GM23338 (cell line): ENCODE data around the gene ARID3B. TPM values are rescaled to one million over a fixed set of nuclear protein-coding genes. Genes with fewer than 3 reads are reported as not detected.
A peak's percentile ranks its signal among the peaks of the same experiment; 100 is the strongest.

Experiments used
- ATAC-seq: fragments of 200-7000 bp; cut with Tn5 transposase; 3 replicates; pipeline ENCODE4 v1.9.1; 2020
- DNase-seq: peaks from one replicate; pipeline ENCODE4 v3.0.0-alpha.2; 2015; ENCODE audit warnings: low spot score
- H2AFZ ChIP-seq: fragments of 200-600 bp; sonication (generic); 2 replicates; pipeline ENCODE4 v1.8.0; 2016; ENCODE audit warnings: antibody characterized with exemption, mild to moderate bottlenecking, moderate library complexity
- H3F3A ChIP-seq: fragments of 200-600 bp; sonication (generic); replicated peaks from 2 replicates; pipeline ENCODE4 v1.8.0; 2017; ENCODE audit warnings: antibody characterized with exemption, mixed run types, low read depth
- H3K27ac ChIP-seq: fragments of 200-600 bp; sonication (generic); 2 replicates; pipeline ENCODE4 v1.6.1; 2016; ENCODE audit warnings: low read depth
- H3K27me3 ChIP-seq: fragments of 200-600 bp; sonication (generic); 2 replicates; pipeline ENCODE4 v1.8.0; 2016; ENCODE audit warnings: mild to moderate bottlenecking, mixed run types, moderate library complexity; ENCODE audit not compliant: insufficient read depth
- H3K36me3 ChIP-seq: fragments of 200-600 bp; sonication (generic); 2 replicates; pipeline ENCODE4 v1.8.0; 2016; ENCODE audit warnings: mild to moderate bottlenecking; ENCODE audit not compliant: insufficient read depth
- H3K4me1 ChIP-seq: fragments of 200-600 bp; sonication (generic); 2 replicates; pipeline ENCODE4 v1.8.0; 2016; ENCODE audit warnings: mild to moderate bottlenecking, moderate library complexity; ENCODE audit not compliant: insufficient read depth
- H3K4me2 ChIP-seq: fragments of 200-600 bp; sonication (generic); 2 replicates; pipeline ENCODE4 v1.7.1; 2017; ENCODE audit warnings: mixed run types
- H3K4me3 ChIP-seq: fragments of 200-600 bp; sonication (generic); 2 replicates; pipeline ENCODE4 v1.6.1; 2016; ENCODE audit warnings: mixed run types
- H3K79me2 ChIP-seq: fragments of 200-600 bp; sonication (generic); replicated peaks from 2 replicates; pipeline ENCODE4 v1.8.0; 2017; ENCODE audit warnings: mild to moderate bottlenecking; ENCODE audit not compliant: insufficient read depth
- H3K9me2 ChIP-seq: fragments of 200-600 bp; sonication (generic); 2 replicates; pipeline ENCODE4 v1.8.0; 2017; ENCODE audit not compliant: insufficient read depth
- H4K20me1 ChIP-seq: fragments of 200-600 bp; sonication (generic); replicated peaks from 2 replicates; pipeline ENCODE4 v1.8.0; 2017; ENCODE audit warnings: mild to moderate bottlenecking; ENCODE audit not compliant: insufficient read depth
- H3K27ac Mint-ChIP-seq: 2 replicates; pipeline ENCODE4 v1.8.0; 2020; ENCODE audit warnings: inconsistent platforms, mild to moderate bottlenecking, moderate library complexity, mixed read lengths
- H3K27me3 Mint-ChIP-seq: 3 replicates; pipeline ENCODE4 v1.8.0; 2022; ENCODE audit warnings: low read depth, mild to moderate bottlenecking, moderate library complexity, mixed read lengths, inconsistent platforms; ENCODE audit not compliant: insufficient read depth, poor library complexity
- H3K36me3 Mint-ChIP-seq: 3 replicates; pipeline ENCODE4 v1.8.0; 2021; ENCODE audit warnings: low read depth, mild to moderate bottlenecking, inconsistent platforms, moderate library complexity, mixed read lengths
- H3K4me1 Mint-ChIP-seq: 3 replicates; pipeline ENCODE4 v1.8.0; 2020; ENCODE audit warnings: mild to moderate bottlenecking, inconsistent platforms, mixed read lengths
- H3K4me3 Mint-ChIP-seq: 3 replicates; pipeline ENCODE4 v1.8.0; 2021; ENCODE audit warnings: moderate library complexity, mild to moderate bottlenecking, inconsistent platforms, mixed read lengths
- H3K9me3 Mint-ChIP-seq: 3 replicates; pipeline ENCODE4 v1.8.0; 2020; ENCODE audit warnings: moderate library complexity, mild to moderate bottlenecking, inconsistent platforms, mixed read lengths
- CREB1 ChIP-seq: fragments of 250-450 bp; sonication (Bioruptor Pico); IDR thresholded peaks from 2 replicates; pipeline ENCODE4 v1.5.0; 2020; ENCODE audit warnings: low read depth, mild to moderate bottlenecking, moderate library complexity
- EZH2 ChIP-seq: fragments of 200-600 bp; sonication (generic); IDR thresholded peaks from one replicate; pipeline ENCODE4 v1.8.0; 2017; ENCODE audit warnings: antibody characterized with exemption, mild to moderate bottlenecking, low read depth; ENCODE audit not compliant: unreplicated experiment
- EZH2phosphoT487 ChIP-seq: fragments of 200-600 bp; sonication (generic); IDR thresholded peaks from one replicate; pipeline ENCODE4 v1.8.1; 2018; ENCODE audit warnings: antibody characterized with exemption; ENCODE audit not compliant: unreplicated experiment
- JUNB ChIP-seq: IDR thresholded peaks from one replicate; pipeline ENCODE4 v1.6.1; 2016; ENCODE audit warnings: antibody characterized with exemption; ENCODE audit not compliant: unreplicated experiment
- NANOG ChIP-seq: IDR thresholded peaks from 2 replicates; pipeline ENCODE4 v1.6.1; 2016; ENCODE audit warnings: antibody characterized with exemption, borderline replicate concordance
- POLR2AphosphoS5 ChIP-seq: IDR thresholded peaks from 2 replicates; pipeline ENCODE4 v1.6.1; 2016; ENCODE audit warnings: antibody characterized with exemption, low read depth
- REST ChIP-seq: IDR thresholded peaks from one replicate; pipeline ENCODE4 v1.6.1; 2018; ENCODE audit warnings: antibody characterized with exemption; ENCODE audit not compliant: unreplicated experiment
- STAT1 ChIP-seq: IDR thresholded peaks from one replicate; pipeline ENCODE4 v1.6.1; 2016; ENCODE audit warnings: antibody characterized with exemption; ENCODE audit not compliant: unreplicated experiment
- ZNF114 ChIP-seq: fragments of 250-450 bp; sonication (Bioruptor Pico); IDR thresholded peaks from 2 replicates; pipeline ENCODE4 v1.5.0; 2020; ENCODE audit warnings: mild to moderate bottlenecking, moderate library complexity
- ZNF331 ChIP-seq: fragments of 250-450 bp; sonication (Bioruptor Pico); IDR thresholded peaks from 2 replicates; pipeline ENCODE4 v1.5.0; 2020; ENCODE audit warnings: low read depth, mild to moderate bottlenecking, moderate library complexity
- ZNF462 ChIP-seq: fragments of 250-450 bp; sonication (Bioruptor Pico); IDR thresholded peaks from 2 replicates; pipeline ENCODE4 v1.5.0; 2020; ENCODE audit warnings: mild to moderate bottlenecking, moderate library complexity
- polyA plus RNA-seq: library from polyadenylated mRNA; unstranded; fragments of >200 nt; fragmentation: Nextera tagmentation; extraction: Ambion mirVana; gene quantifications from 2 replicates; pipeline ENCODE4 v1.2.1, GENCODE V29; 2016
- total RNA-seq: library from RNA; depleted of rRNA; stranded (reverse); fragments of >200 nt; shearing (Covaris generic); gene quantifications from 2 replicates; pipeline ENCODE4 v1.2.3, GENCODE V29; 2014
- TF ChIP-seq, protein P1 (sequence below), 2 experiments: fragments of 200-600 bp in 1 of 2; sonication (generic) in 1 of 2; conservative IDR thresholded peaks; 2 replicates each; pipeline versions ENCODE4 v1.5.1 to v1.6.1; 2016 to 2017; ENCODE audit warnings: antibody characterized with exemption in 2 of 2, low read depth in 2 of 2, mild to moderate bottlenecking in 2 of 2, moderate library complexity in 1 of 2
- TF ChIP-seq, protein P2 (sequence below): IDR thresholded peaks from 2 replicates; pipeline ENCODE4 v1.6.1; 2016; ENCODE audit warnings: antibody characterized with exemption

ARID3B gene
- total and polyA plus RNA-seq, 2 experiments from 2014 or later = 65.5 to 147 TPM

DNA sequence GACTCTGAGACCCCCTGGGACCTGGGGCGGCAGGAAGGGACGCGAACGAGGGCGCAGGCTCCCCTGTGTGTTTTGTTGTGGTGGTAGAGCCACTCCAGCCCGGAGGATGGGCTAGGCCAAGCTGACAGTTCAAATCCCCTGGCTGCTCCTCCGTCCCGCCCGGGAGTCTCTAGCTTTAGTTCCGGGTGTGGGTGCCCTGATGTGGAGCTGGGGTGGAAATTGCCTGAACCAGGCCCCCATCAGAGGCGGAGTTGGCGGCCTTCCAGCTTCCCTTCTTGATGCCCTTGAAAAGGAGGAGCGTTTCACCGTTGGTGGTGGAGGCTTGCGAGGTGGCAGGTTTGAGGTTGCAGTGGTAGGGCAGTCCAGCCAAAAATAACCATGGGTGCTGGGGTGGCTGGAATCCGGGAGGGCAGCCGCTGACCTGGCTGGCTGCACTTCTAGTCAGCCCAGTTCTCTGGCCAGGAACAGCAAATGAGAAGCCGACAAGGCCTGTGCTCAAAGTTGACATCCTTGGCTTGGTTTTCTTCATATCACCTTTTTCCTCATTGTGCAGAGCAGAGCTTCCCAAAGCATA is 75.4 kb downstream of the ARID3B start:
- no peak overlapping the region for H2AFZ ChIP-seq
- peak overlapping the region; percentile 78 for H3K27ac ChIP-seq
- H3K9me2 ChIP-seq = no peaks in the 10 kb centered on the region

More for the DNA sequence above, 75.4 kb downstream of the ARID3B start:
- DNase-seq = no peak
- Mint-ChIP-seq H3K27ac (peak overlapping the region; percentile 88; the same call in 1 of the 2 replicates), H3K27me3 (peaks cover 28% of the 10 kb centered on the region), H3K4me1 (peaks cover 20% of the 10 kb centered on the region), H3K4me3 (peak overlapping the region; percentile 90), H3K9me3 (no peaks in the 10 kb centered on the region; the same call in 2 of the 3 replicates), H3K36me3 (peaks cover 23% of the 10 kb centered on the region)
- Histone ChIP-seq H3K36me3 (0 out of 2 replicates have a peak, but pooled peaks cover 9% of the 10 kb centered on the region), H3K79me2 (peaks cover 29% of the 10 kb centered on the region), H3K4me1 (peaks cover 11% of the 10 kb centered on the region), H3K27me3 (peaks cover 9% of the 10 kb centered on the region; the same call in 1 of the 2 replicates), H3K4me2 (peak overlapping the region; percentile 84), H3F3A (peaks cover 21% of the 10 kb centered on the region), H4K20me1 (peaks cover 22% of the 10 kb centered on the region), H3K4me3 (peak overlapping the region; percentile 96)
- TF ChIP-seq, protein P1, sequence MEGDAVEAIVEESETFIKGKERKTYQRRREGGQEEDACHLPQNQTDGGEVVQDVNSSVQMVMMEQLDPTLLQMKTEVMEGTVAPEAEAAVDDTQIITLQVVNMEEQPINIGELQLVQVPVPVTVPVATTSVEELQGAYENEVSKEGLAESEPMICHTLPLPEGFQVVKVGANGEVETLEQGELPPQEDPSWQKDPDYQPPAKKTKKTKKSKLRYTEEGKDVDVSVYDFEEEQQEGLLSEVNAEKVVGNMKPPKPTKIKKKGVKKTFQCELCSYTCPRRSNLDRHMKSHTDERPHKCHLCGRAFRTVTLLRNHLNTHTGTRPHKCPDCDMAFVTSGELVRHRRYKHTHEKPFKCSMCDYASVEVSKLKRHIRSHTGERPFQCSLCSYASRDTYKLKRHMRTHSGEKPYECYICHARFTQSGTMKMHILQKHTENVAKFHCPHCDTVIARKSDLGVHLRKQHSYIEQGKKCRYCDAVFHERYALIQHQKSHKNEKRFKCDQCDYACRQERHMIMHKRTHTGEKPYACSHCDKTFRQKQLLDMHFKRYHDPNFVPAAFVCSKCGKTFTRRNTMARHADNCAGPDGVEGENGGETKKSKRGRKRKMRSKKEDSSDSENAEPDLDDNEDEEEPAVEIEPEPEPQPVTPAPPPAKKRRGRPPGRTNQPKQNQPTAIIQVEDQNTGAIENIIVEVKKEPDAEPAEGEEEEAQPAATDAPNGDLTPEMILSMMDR (conservative IDR thresholded peaks at IDR 0.05; ENCODE audit: low read depth in 2 of 2) = no peak
- TF ChIP-seq POLR2AphosphoS5 = no peak
- no peak for TF ChIP-seq EZH2phosphoT487
- TF ChIP-seq NANOG = no peak
- TF ChIP-seq CREB1 = no peak
- no peak for TF ChIP-seq ZNF114
- TF ChIP-seq EZH2 = no peak
- TF ChIP-seq REST = no peak
- TF ChIP-seq, protein P2, sequence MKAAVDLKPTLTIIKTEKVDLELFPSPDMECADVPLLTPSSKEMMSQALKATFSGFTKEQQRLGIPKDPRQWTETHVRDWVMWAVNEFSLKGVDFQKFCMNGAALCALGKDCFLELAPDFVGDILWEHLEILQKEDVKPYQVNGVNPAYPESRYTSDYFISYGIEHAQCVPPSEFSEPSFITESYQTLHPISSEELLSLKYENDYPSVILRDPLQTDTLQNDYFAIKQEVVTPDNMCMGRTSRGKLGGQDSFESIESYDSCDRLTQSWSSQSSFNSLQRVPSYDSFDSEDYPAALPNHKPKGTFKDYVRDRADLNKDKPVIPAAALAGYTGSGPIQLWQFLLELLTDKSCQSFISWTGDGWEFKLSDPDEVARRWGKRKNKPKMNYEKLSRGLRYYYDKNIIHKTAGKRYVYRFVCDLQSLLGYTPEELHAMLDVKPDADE = no peak
- TF ChIP-seq ZNF462 (CRISPR knock-in tag) = no peak
- no peak for TF ChIP-seq JUNB
- no peak for TF ChIP-seq ZNF331
- no peak for TF ChIP-seq STAT1
- ATAC-seq = no peak
